ENCODE measurements around the gene ZNF182.

DNA sequence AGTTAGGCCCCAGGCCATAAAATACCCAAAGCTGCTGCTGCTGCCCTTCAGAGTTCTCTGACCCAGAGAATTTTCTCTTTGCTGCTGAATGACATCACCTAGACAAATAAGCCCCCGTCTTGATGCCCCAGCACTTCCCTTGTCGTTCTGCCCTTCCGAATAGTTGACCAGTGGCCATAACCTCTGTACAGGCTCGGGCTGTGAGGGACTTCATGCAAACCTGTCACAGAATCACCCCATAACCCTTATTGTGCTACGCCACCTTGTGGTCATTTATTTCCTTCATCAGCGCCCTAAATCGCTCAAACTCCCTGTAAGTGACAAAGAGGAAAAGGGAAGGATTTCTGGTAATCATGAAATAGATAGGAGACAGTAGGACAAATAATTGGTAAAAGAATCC, 21.8 kb upstream of the ZNF182 start:
- TF ChIP-seq ESRRG (CRISPR knock-in tag; IDR thresholded peaks at IDR 0.05) (no peak), ARNTL (CRISPR knock-in tag; IDR thresholded peaks at IDR 0.05; ENCODE audit: borderline replicate concordance, low read depth) (no peak), BACH2 (CRISPR knock-in tag; IDR thresholded peaks at IDR 0.05; ENCODE audit: borderline replicate concordance) (no peak), PATZ1 (CRISPR knock-in tag; IDR thresholded peaks at IDR 0.05; ENCODE audit: borderline replicate concordance) (no peak), OSR1 (CRISPR knock-in tag; IDR thresholded peaks at IDR 0.05) (no peak), CSDC2 (CRISPR knock-in tag; IDR thresholded peaks at IDR 0.05) (no peak), ZFP30 (CRISPR knock-in tag; IDR thresholded peaks at IDR 0.05) (no peak), TCF4 (CRISPR knock-in tag; IDR thresholded peaks at IDR 0.05; ENCODE audit: borderline replicate concordance) (no peak), GLIS3 (CRISPR knock-in tag; IDR thresholded peaks at IDR 0.05) (no peak)
- TF ChIP-seq, protein P1, sequence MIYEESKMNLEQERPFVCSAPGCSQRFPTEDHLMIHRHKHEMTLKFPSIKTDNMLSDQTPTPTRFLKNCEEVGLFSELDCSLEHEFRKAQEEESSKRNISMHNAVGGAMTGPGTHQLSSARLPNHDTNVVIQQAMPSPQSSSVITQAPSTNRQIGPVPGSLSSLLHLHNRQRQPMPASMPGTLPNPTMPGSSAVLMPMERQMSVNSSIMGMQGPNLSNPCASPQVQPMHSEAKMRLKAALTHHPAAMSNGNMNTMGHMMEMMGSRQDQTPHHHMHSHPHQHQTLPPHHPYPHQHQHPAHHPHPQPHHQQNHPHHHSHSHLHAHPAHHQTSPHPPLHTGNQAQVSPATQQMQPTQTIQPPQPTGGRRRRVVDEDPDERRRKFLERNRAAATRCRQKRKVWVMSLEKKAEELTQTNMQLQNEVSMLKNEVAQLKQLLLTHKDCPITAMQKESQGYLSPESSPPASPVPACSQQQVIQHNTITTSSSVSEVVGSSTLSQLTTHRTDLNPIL (CRISPR knock-in tag; IDR thresholded peaks at IDR 0.05; ENCODE audit: low read depth): no peak

All from SK-N-SH treated with all-trans-retinoic acid at 6 μM for 48 hours (cell line).